ENCODE results near the gene EMID1. TPM values are rescaled to one million over a fixed set of nuclear protein-coding genes. Genes with fewer than 3 reads are reported as not detected.

Gene EMID1
- total RNA-seq, 3 donors from 2014 or later = 1.1 to 4.6 (median 2.3) TPM

- intact Hi-C loops (cut with DNase I; ENCODE audit: low total_unique reads) = no loop called here
- no peak for DNase-seq (ENCODE audit: low spot score in 2 of 2)
- Histone ChIP-seq H3K9me3 (no peaks in the 10 kb centered on the region), H3K27ac (no peak overlapping the region), H3K27me3 (no peaks in the 10 kb centered on the region), H3K4me3 (no peak overlapping the region), H3K4me1 (no peaks in the 10 kb centered on the region), H3K36me3 (no peaks in the 10 kb centered on the region)
- TF ChIP-seq POLR2A (IDR thresholded peaks at IDR 0.05) (no peak), CTCF (IDR thresholded peaks at IDR 0.05) (no peak), POLR2AphosphoS5 (IDR thresholded peaks at IDR 0.05) (no peak)
These were observed 5.4 kb downstream of the EMID1 start for GRCh38 chr22:29211066-29211465.

- DNase-seq (ENCODE audit: low spot score in 2 of 2) = no peak
- Histone ChIP-seq H3K27ac (no peak overlapping the region), H3K4me3 (no peak overlapping the region), H3K27me3 (no peaks in the 10 kb centered on the region), H3K4me1 (no peaks in the 10 kb centered on the region), H3K36me3 (no peaks in the 10 kb centered on the region), H3K9me3 (no peaks in the 10 kb centered on the region)
- intact Hi-C loops (cut with DNase I; ENCODE audit: low total_unique reads) = no loop called here
- TF ChIP-seq POLR2A (IDR thresholded peaks at IDR 0.05) (no peak), POLR2AphosphoS5 (IDR thresholded peaks at IDR 0.05) (no peak), CTCF (IDR thresholded peaks at IDR 0.05) (no peak)
These were observed 5.8 kb downstream of the EMID1 start for GRCh38 chr22:29211466-29211865.

- H3K4me3 ChIP-seq = no peak overlapping the region
- H3K27me3 ChIP-seq = no peaks in the 10 kb centered on the region
- H3K4me1 ChIP-seq = no peaks in the 10 kb centered on the region
- DNase-seq (ENCODE audit: low spot score in 2 of 2) = no peak
- no peak overlapping the region for H3K27ac ChIP-seq
- intact Hi-C loops (cut with DNase I; ENCODE audit: low total_unique reads) = no loop called here
- TF ChIP-seq POLR2AphosphoS5 (IDR thresholded peaks at IDR 0.05) = no peak
- TF ChIP-seq POLR2A (IDR thresholded peaks at IDR 0.05) = no peak
- no peak for TF ChIP-seq CTCF (IDR thresholded peaks at IDR 0.05)
- H3K9me3 ChIP-seq = no peaks in the 10 kb centered on the region
- no peaks in the 10 kb centered on the region for H3K36me3 ChIP-seq
These were observed 7.0 kb downstream of the EMID1 start for GRCh38 chr22:29212743-29213142.

GRCh38 chr22:29213493-29213892, 7.8 kb downstream of the EMID1 start:
- Histone ChIP-seq H3K36me3 (no peaks in the 10 kb centered on the region), H3K9me3 (no peaks in the 10 kb centered on the region), H3K4me1 (no peaks in the 10 kb centered on the region), H3K27me3 (no peaks in the 10 kb centered on the region), H3K4me3 (no peak overlapping the region), H3K27ac (no peak overlapping the region)
- no peak for TF ChIP-seq CTCF (IDR thresholded peaks at IDR 0.05)
- TF ChIP-seq POLR2AphosphoS5 (IDR thresholded peaks at IDR 0.05) = no peak
- no peak for TF ChIP-seq POLR2A (IDR thresholded peaks at IDR 0.05)
- intact Hi-C loops (cut with DNase I; ENCODE audit: low total_unique reads) = no loop called here
- DNase-seq (ENCODE audit: low spot score in 2 of 2) = no peak

- Histone ChIP-seq H3K4me3 (no peak overlapping the region), H3K4me1 (no peaks in the 10 kb centered on the region), H3K27ac (no peak overlapping the region), H3K27me3 (no peaks in the 10 kb centered on the region), H3K9me3 (no peaks in the 10 kb centered on the region), H3K36me3 (no peaks in the 10 kb centered on the region)
- intact Hi-C loops (cut with DNase I; ENCODE audit: low total_unique reads) = no loop called here
- DNase-seq (ENCODE audit: low spot score in 2 of 2) = no peak
- TF ChIP-seq POLR2A (IDR thresholded peaks at IDR 0.05) (no peak), CTCF (IDR thresholded peaks at IDR 0.05) (no peak), POLR2AphosphoS5 (IDR thresholded peaks at IDR 0.05) (no peak)
These were observed 8.5 kb downstream of the EMID1 start for GRCh38 chr22:29214232-29214631.
